ENCODE data around the gene CASP2.

Gene CASP2

GRCh38 chr7:143299346-143299745, 11.2 kb downstream of the CASP2 start:
- no peak for DNase-seq

- no peak for DNase-seq
Measured at GRCh38 chr7:143299840-143300239, 11.7 kb downstream of the CASP2 start.

GRCh38 chr7:143300959-143301935, 13.1 kb downstream of the CASP2 start:
- peak; percentile 16 for DNase-seq

- DNase-seq, result no peak
Measured at GRCh38 chr7:143303733-143304132, 15.6 kb downstream of the CASP2 start.

- no peak for DNase-seq
Measured at GRCh38 chr7:143304938-143305337, 16.8 kb downstream of the CASP2 start.

- DNase-seq, result no peak
Measured at GRCh38 chr7:143305423-143306070, 17.4 kb downstream of the CASP2 start.

GRCh38 chr7:143308632-143309031, 20.5 kb downstream of the CASP2 start:
- DNase-seq, result no peak

GRCh38 chr7:143314127-143314526, 26.0 kb downstream of the CASP2 start:
- DNase-seq, result no peak

GRCh38 chr7:143315776-143316175, 27.6 kb downstream of the CASP2 start, which contains the start of gene CLCN1:
Gene CLCN1, plus strand, starts transcription at chr7:143316111. Its CDS starts 102 bp downstream, at chr7:143316213.
- DNase-seq, result no peak

GRCh38 chr7:143316492-143316891, 28.3 kb downstream of the CASP2 start:
- no peak for DNase-seq

- DNase-seq, result no peak
Measured at GRCh38 chr7:143318661-143319060, 30.5 kb downstream of the CASP2 start.

- DNase-seq, result no peak
Measured at GRCh38 chr7:143320620-143321019, 32.5 kb downstream of the CASP2 start.

- no peak for DNase-seq
Measured at GRCh38 chr7:143321242-143321641, 33.1 kb downstream of the CASP2 start.

- DNase-seq, result no peak
Measured at GRCh38 chr7:143321734-143322133, 33.6 kb downstream of the CASP2 start.

GRCh38 chr7:143322760-143323633, 34.8 kb downstream of the CASP2 start:
- DNase-seq, result no peak

- no peak for DNase-seq
Measured at GRCh38 chr7:143323653-143324052, 35.5 kb downstream of the CASP2 start.

GRCh38 chr7:143325240-143325639, 37.1 kb downstream of the CASP2 start:
- DNase-seq, result no peak

- DNase-seq, result no peak
Measured at GRCh38 chr7:143327903-143328302, 39.8 kb downstream of the CASP2 start.

- no peak for DNase-seq
Measured at GRCh38 chr7:143329471-143330170, 41.5 kb downstream of the CASP2 start.

GRCh38 chr7:143331179-143331801, 43.1 kb downstream of the CASP2 start:
- no peak for DNase-seq

GRCh38 chr7:143334244-143334643, 46.1 kb downstream of the CASP2 start:
- no peak for DNase-seq

GRCh38 chr7:143337216-143337615, 49.1 kb downstream of the CASP2 start:
- DNase-seq, result no peak

Data from KG1 (cell line).